Measurements from ENCODE around the gene MAP3K3.

The MAP3K3 gene

DNA sequence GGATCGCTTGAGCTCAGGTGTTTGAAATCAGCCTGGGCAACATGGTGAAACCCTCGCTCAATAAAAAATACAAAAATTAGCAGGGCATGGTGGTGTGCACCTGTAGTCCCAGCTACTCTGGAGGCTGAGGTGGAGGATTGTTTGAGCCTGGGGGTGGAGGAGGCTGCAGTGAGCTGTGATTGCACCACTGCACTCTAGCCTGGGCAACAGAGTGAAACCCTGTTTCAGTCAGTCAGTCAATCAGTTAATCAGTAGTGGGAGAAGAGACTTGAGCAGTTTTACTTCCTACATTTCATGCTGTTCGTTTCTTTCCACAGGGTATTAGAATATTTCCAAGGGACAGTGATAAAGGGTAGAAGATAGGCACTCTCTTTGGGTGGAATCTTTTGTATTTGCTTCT, 8.8 kb downstream of the MAP3K3 start:
- peak overlapping the region; percentile 26 for H3K27ac ChIP-seq
- no peak overlapping the region for H3K4me3 ChIP-seq (ENCODE audit: low read depth in 1 of 2, low read length in 1 of 2)
- TF ChIP-seq, protein P1, sequence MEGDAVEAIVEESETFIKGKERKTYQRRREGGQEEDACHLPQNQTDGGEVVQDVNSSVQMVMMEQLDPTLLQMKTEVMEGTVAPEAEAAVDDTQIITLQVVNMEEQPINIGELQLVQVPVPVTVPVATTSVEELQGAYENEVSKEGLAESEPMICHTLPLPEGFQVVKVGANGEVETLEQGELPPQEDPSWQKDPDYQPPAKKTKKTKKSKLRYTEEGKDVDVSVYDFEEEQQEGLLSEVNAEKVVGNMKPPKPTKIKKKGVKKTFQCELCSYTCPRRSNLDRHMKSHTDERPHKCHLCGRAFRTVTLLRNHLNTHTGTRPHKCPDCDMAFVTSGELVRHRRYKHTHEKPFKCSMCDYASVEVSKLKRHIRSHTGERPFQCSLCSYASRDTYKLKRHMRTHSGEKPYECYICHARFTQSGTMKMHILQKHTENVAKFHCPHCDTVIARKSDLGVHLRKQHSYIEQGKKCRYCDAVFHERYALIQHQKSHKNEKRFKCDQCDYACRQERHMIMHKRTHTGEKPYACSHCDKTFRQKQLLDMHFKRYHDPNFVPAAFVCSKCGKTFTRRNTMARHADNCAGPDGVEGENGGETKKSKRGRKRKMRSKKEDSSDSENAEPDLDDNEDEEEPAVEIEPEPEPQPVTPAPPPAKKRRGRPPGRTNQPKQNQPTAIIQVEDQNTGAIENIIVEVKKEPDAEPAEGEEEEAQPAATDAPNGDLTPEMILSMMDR (IDR thresholded peaks at IDR 0.05), result no peak
- H3K27me3 ChIP-seq, result no peaks in the 10 kb centered on the region
- H3K36me3 ChIP-seq, result peaks cover 52% of the 10 kb centered on the region
- H3K4me1 ChIP-seq (ENCODE audit: control insufficient read depth in 1 of 2, insufficient read depth in 1 of 2, low read depth in 1 of 2, low read length in 1 of 2), result peaks cover 43 to 51% of the 10 kb centered on the region in 2 experiments
- H3K9me3 ChIP-seq, result no peaks in the 10 kb centered on the region

DNA sequence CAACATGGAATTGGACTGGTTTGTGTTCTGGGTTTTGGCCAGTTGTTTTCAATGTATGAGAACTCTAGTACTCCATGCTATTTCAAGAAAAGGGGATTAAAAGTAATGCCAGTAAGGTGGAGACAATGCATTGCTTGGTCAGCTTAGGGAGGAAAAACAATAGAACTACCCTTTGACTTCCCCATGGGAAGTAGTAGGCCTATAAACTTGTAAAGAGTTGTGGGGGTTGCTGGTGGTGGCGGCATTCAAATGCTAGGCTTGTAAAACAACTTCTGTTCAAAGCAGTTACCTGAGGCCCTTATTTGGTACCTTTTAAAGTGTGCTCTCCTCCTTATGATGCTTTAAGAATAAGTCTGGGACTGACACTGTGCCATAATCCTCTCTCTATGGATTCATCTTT, 9.4 kb downstream of the MAP3K3 start:
- Histone ChIP-seq H3K4me1 (ENCODE audit: control insufficient read depth in 1 of 2, insufficient read depth in 1 of 2, low read depth in 1 of 2, low read length in 1 of 2) (peaks cover 38 to 46% of the 10 kb centered on the region in 2 experiments), H3K27me3 (no peaks in the 10 kb centered on the region), H3K36me3 (peaks cover 58% of the 10 kb centered on the region), H3K9me3 (no peaks in the 10 kb centered on the region), H3K4me3 (ENCODE audit: low read depth in 1 of 2, low read length in 1 of 2) (no peak overlapping the region), H3K27ac (peak overlapping the region; percentile 26)
- TF ChIP-seq, protein P1 (IDR thresholded peaks at IDR 0.05), result no peak

DNA sequence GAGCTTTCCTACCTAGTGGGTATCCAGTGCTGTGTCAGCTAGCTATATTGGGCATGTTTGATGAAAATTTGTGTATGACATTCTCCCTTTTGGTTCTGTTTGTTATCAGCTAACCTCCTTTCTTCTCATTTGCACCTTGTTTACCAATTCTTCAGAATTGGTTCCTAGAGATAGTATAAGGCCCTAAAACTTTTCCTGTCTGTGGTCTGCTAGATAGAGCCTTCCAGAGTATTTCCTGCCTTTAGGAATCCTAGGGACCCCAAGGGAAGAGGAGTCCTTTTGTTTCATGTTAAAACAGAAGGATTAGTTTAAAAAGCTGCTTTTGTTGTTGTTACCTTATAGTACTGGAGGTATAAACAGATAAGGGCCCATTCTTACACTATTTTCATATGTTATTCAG, 11.5 kb downstream of the MAP3K3 start:
- Histone ChIP-seq H3K4me1 (ENCODE audit: control insufficient read depth in 1 of 2, insufficient read depth in 1 of 2, low read depth in 1 of 2, low read length in 1 of 2) (peaks cover 33 to 40% of the 10 kb centered on the region in 2 experiments), H3K27ac (peak overlapping the region; percentile 83), H3K27me3 (no peaks in the 10 kb centered on the region), H3K4me3 (ENCODE audit: low read depth in 1 of 2, low read length in 1 of 2) (no peak overlapping the region), H3K36me3 (peaks cover 74% of the 10 kb centered on the region), H3K9me3 (no peaks in the 10 kb centered on the region)
- TF ChIP-seq, protein P1 (IDR thresholded peaks at IDR 0.05), result no peak

DNA sequence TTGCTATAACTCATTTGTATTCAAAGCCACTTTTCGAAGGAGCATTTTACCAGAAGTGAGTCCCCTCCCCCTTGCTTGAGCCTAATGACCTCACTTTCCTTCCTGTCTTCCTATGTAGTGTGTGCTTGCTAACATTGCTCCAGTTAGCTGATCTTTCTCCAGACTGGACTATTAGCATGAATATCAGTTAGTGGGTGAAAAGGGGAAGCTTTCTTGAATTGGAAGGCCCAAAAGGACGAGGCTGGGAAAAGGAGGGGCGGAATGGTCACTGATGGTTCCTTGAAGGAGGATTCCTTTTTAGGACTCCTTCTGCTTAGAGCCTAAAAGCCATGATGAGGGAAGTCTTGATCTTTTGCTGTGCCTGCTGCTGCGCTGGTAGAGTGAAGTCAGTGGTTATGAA, 11.9 kb downstream of the MAP3K3 start:
- Histone ChIP-seq H3K4me3 (ENCODE audit: low read depth in 1 of 2, low read length in 1 of 2) (peak overlapping the region in 1 of 2 experiments; percentile 2), H3K27me3 (no peaks in the 10 kb centered on the region), H3K27ac (peak overlapping the region; percentile 83), H3K4me1 (ENCODE audit: control insufficient read depth in 1 of 2, insufficient read depth in 1 of 2, low read depth in 1 of 2, low read length in 1 of 2) (peaks cover 33 to 40% of the 10 kb centered on the region in 2 experiments), H3K9me3 (no peaks in the 10 kb centered on the region), H3K36me3 (peaks cover 73% of the 10 kb centered on the region)
- TF ChIP-seq, protein P1 (IDR thresholded peaks at IDR 0.05), result no peak

DNA sequence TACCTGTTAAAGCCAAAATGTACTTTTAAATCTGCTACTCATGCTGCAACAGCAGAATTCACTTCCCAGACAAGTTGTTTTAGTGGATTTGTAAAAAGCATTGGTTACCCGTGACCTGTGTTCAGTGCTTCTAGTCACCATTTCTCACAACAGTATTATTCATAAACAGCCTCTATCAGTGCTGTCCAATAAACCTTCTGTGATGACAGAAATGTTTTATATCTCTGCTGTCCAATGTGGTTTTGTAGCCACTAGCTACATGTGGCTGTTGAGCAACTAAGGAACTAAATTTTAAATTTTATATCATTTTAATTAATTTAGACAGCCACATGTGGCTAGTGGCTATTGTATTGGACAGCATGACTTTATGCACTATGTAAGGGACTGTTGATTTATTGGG, 12.6 kb downstream of the MAP3K3 start:
- peaks cover 33 to 37% of the 10 kb centered on the region in 2 experiments for H3K4me1 ChIP-seq (ENCODE audit: control insufficient read depth in 1 of 2, insufficient read depth in 1 of 2, low read depth in 1 of 2, low read length in 1 of 2)
- peak overlapping the region in 1 of 2 experiments; percentile 15 for H3K4me3 ChIP-seq (ENCODE audit: low read depth in 1 of 2, low read length in 1 of 2)
- TF ChIP-seq, protein P1 (IDR thresholded peaks at IDR 0.05), result no peak
- H3K36me3 ChIP-seq, result peaks cover 68% of the 10 kb centered on the region
- peak overlapping the region; percentile 83 for H3K27ac ChIP-seq
- no peaks in the 10 kb centered on the region for H3K9me3 ChIP-seq
- no peaks in the 10 kb centered on the region for H3K27me3 ChIP-seq

DNA sequence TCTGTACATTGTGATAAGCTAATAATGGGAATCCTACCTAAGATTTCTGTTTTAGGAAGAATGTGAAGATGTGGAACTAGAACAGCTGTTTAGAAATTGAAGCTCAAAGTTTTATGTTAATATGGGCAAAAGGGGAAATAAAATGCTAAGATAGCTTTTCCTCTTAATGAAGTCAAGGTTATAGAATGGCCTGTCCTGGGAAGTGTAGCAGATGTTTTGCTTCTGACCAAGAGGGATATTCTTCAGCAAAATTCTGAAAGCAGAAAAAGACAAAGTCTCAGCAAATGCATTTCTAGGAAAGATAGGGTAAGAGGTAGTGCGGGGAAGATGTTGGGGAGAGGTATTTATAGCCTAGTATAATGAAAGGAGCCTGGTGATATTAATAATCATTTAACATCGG, 13.1 kb downstream of the MAP3K3 start:
- no peaks in the 10 kb centered on the region for H3K27me3 ChIP-seq
- H3K27ac ChIP-seq, result peak overlapping the region; percentile 83
- H3K9me3 ChIP-seq, result no peaks in the 10 kb centered on the region
- H3K4me1 ChIP-seq (ENCODE audit: control insufficient read depth in 1 of 2, insufficient read depth in 1 of 2, low read depth in 1 of 2, low read length in 1 of 2), result peaks cover 33 to 39% of the 10 kb centered on the region in 2 experiments
- H3K36me3 ChIP-seq, result peaks cover 67% of the 10 kb centered on the region
- TF ChIP-seq, protein P1 (IDR thresholded peaks at IDR 0.05), result no peak
- peak overlapping the region in 1 of 2 experiments; percentile 15 for H3K4me3 ChIP-seq (ENCODE audit: low read depth in 1 of 2, low read length in 1 of 2)
